A549 (cell line): ENCODE results near the gene NFKBIZ. TPM values are rescaled to one million over a fixed set of nuclear protein-coding genes. Genes with fewer than 3 reads are reported as not detected.
A peak's percentile ranks its signal among the peaks of the same experiment; 100 is the strongest.

Source experiments
- ATAC-seq, 2 experiments: fragments of 200-7000 bp in 1 of 2; fragments of >200 bp in 1 of 2; cut with Nextera tagmentation in 1 of 2; cut with Tn5 transposase in 1 of 2; 3 replicates each; pipeline versions ENCODE4 v1.8.0 to v1.9.1; 2018 to 2020; ENCODE audit warnings: mild to moderate bottlenecking in 1 of 2, moderate library complexity in 1 of 2
- CTCF ChIA-PET: fragments of 300-600 bp; sonication (Branson Sonifier 250); formaldehyde crosslinking; extraction: SDS; loops from one replicate; lab custom pipeline; 2021; ENCODE audit warnings: antibody characterized with exemption, inconsistent platforms; lab: Yijun Ruan, JAX
- POLR2A ChIA-PET: fragments of 350-600 bp; formaldehyde crosslinking; extraction: SDS; loops from one replicate; lab custom pipeline; 2021; ENCODE audit warnings: antibody characterized with exemption, inconsistent platforms; lab: Yijun Ruan, JAX
- DNase-seq, 2 experiments: peaks; one replicate each; pipeline versions ENCODE4 v3.0.0 to v3.0.0-alpha.2; 2011 to 2016; ENCODE audit warnings: low read depth in 1 of 2, low spot score in 1 of 2
- FAIRE-seq: peaks from 2 replicates; lab custom pipeline; 2011; peaks lifted over from hg19 to GRCh38; lab: Jason Lieb, UNC
- H3K27ac ChIP-seq, 2 experiments: fragments of >200 bp; sonication (Bioruptor Twin); formaldehyde crosslinking; 3 replicates each; pipeline ENCODE4 v1.5.1; 2016 to 2017
- H3K4me1 ChIP-seq: fragments of >200 bp; sonication (Bioruptor Twin); formaldehyde crosslinking; 3 replicates; pipeline ENCODE4 v1.6.1; 2016
- H3K4me2 ChIP-seq: fragments of >200 bp; sonication (Bioruptor Twin); formaldehyde crosslinking; 3 replicates; pipeline ENCODE4 v1.6.1; 2016
- H3K4me3 ChIP-seq: fragments of >200 bp; sonication (Bioruptor Twin); formaldehyde crosslinking; 3 replicates; pipeline ENCODE4 v1.5.1; 2016
- H3K9me3 ChIP-seq: fragments of >200 bp; sonication (Bioruptor Twin); formaldehyde crosslinking; 3 replicates; pipeline ENCODE4 v1.6.1; 2016
- BCL3 ChIP-seq: fragments of >200 bp; sonication (Bioruptor Twin); formaldehyde crosslinking; IDR thresholded peaks from 3 replicates; pipeline ENCODE4 v1.6.1; 2016
- CBX2 ChIP-seq: fragments of 200-600 bp; sonication (generic); IDR thresholded peaks from 2 replicates; pipeline ENCODE4 v1.6.1; 2016; ENCODE audit warnings: low read depth, mild to moderate bottlenecking, borderline replicate concordance
- CEBPB ChIP-seq, 2 experiments: fragments of >200 bp in 1 of 2; sonication (Bioruptor Twin) in 1 of 2; formaldehyde crosslinking in 1 of 2; IDR thresholded peaks; 2 replicates each; pipeline ENCODE4 v1.6.1; 2012 to 2016
- CTCF ChIP-seq: fragments of >200 bp; sonication (Bioruptor Twin); formaldehyde crosslinking; IDR thresholded peaks from 3 replicates; pipeline ENCODE4 v1.5.1; 2016
- EP300 ChIP-seq, 2 experiments: fragments of >200 bp; sonication (Bioruptor Twin); formaldehyde crosslinking; IDR thresholded peaks; 2 replicates in 1 of 2; 3 replicates in 1 of 2; pipeline ENCODE4 v1.6.1; 2016 to 2017
- FOXS1 ChIP-seq: fragments of 250-450 bp; sonication (Bioruptor Pico); IDR thresholded peaks from 2 replicates; pipeline ENCODE4 v1.5.0; 2020; ENCODE audit warnings: mild to moderate bottlenecking, moderate library complexity
- GATA3 ChIP-seq: IDR thresholded peaks from 2 replicates; pipeline ENCODE4 v1.6.1; 2012; ENCODE audit warnings: borderline replicate concordance
- HOXA7 ChIP-seq: fragments of 250-450 bp; sonication (Bioruptor Pico); IDR thresholded peaks from 2 replicates; pipeline ENCODE4 v1.5.0; 2020; ENCODE audit warnings: mild to moderate bottlenecking, moderate library complexity
- JUNB ChIP-seq: fragments of >200 bp; sonication (Bioruptor Twin); formaldehyde crosslinking; IDR thresholded peaks from 2 replicates; pipeline ENCODE4 v1.6.1; 2016
- KDM1A ChIP-seq: fragments of 200-600 bp; sonication (generic); IDR thresholded peaks from 2 replicates; pipeline ENCODE4 v1.6.1; 2016; ENCODE audit warnings: low read depth, mild to moderate bottlenecking
- KDM5A ChIP-seq: fragments of 200-600 bp; sonication (generic); IDR thresholded peaks from 2 replicates; pipeline ENCODE4 v1.6.1; 2016; ENCODE audit warnings: antibody characterized with exemption, mild to moderate bottlenecking
- MAZ ChIP-seq: fragments of 150-350 bp; IDR thresholded peaks from 2 replicates; pipeline ENCODE4 v1.6.1; 2014; ENCODE audit warnings: antibody characterized with exemption, low read depth, low read length, borderline replicate concordance
- MYC ChIP-seq: IDR thresholded peaks from 2 replicates; pipeline ENCODE4 v1.6.1; 2012; ENCODE audit warnings: mild to moderate bottlenecking, inconsistent platforms, low read length, improper control_type of control experiment, borderline replicate concordance
- NFE2L2 ChIP-seq: fragments of 150-350 bp; conservative IDR thresholded peaks from 2 replicates; pipeline ENCODE4 v1.6.1; 2014; ENCODE audit warnings: low read length
- NR3C1 ChIP-seq: fragments of >200 bp; sonication (Bioruptor Twin); formaldehyde crosslinking; IDR thresholded peaks from 3 replicates; pipeline ENCODE4 v1.6.1; 2017
- RAD21 ChIP-seq, 2 experiments: fragments of >200 bp in 1 of 2; sonication (Bioruptor Twin) in 1 of 2; formaldehyde crosslinking in 1 of 2; IDR thresholded peaks in 1 of 2; conservative IDR thresholded peaks in 1 of 2; 2 replicates in 1 of 2; 3 replicates in 1 of 2; pipeline ENCODE4 v1.6.1; 2012 to 2018; ENCODE audit warnings: inconsistent platforms in 1 of 2
- RNF2 ChIP-seq: fragments of 200-600 bp; sonication (generic); IDR thresholded peaks from 2 replicates; pipeline ENCODE4 v1.6.1; 2016; ENCODE audit warnings: low read depth, mild to moderate bottlenecking, antibody characterized with exemption, moderate library complexity, borderline replicate concordance
- SMC3 ChIP-seq: fragments of >200 bp; sonication (Bioruptor Twin); formaldehyde crosslinking; IDR thresholded peaks from 3 replicates; pipeline ENCODE4 v1.6.1; 2018; ENCODE audit warnings: inconsistent platforms
- TFCP2L1 ChIP-seq: fragments of 250-450 bp; sonication (Bioruptor Pico); IDR thresholded peaks from 2 replicates; pipeline ENCODE4 v1.5.0; 2021; ENCODE audit warnings: mild to moderate bottlenecking
- ZNF302 ChIP-seq: fragments of 250-450 bp; sonication (Bioruptor Pico); IDR thresholded peaks from 2 replicates; pipeline ENCODE4 v1.9.0; 2021; ENCODE audit warnings: inconsistent platforms, mild to moderate bottlenecking, moderate library complexity
- ZSCAN20 ChIP-seq: fragments of 250-450 bp; sonication (Bioruptor Pico); IDR thresholded peaks from 2 replicates; pipeline ENCODE4 v1.8.0; 2022; ENCODE audit warnings: mild to moderate bottlenecking, moderate library complexity
- WGBS: methylation state at CpG from one replicate; pipeline ENCODE4 v1.1.6; 2017; ENCODE audit errors: missing lambda C conversion rate; 5-methylcytosine and 5-hydroxymethylcytosine counted together
- polyA plus RNA-seq, 4 experiments: library from polyadenylated mRNA; depleted of rRNA in 3 of 4; stranded (reverse); fragments of >200 nt; fragmentation: RNase III in 1 of 4; extraction: RNeasy Plus Mini Kit Qiagen cat#74134 plus additional on column Dnase treatment in 1 of 4; gene quantifications; 2 replicates in 3 of 4; 3 replicates in 1 of 4; pipeline ENCODE4 v1.2.3, GENCODE V29; 2011 to 2017
- TF ChIP-seq, protein P1 (sequence below): IDR thresholded peaks from 2 replicates; pipeline ENCODE4 v1.6.1; 2012; ENCODE audit warnings: low read depth, borderline replicate concordance

The NFKBIZ gene
- polyA plus RNA-seq, 2 of the 4 experiments (the other 2 are of a cell fraction): 19.8 to 36.1 TPM

GRCh38 chr3:101806491-101806890, 42.8 kb upstream of the NFKBIZ start (continued):
- no peak for TF ChIP-seq GATA3

DNA sequence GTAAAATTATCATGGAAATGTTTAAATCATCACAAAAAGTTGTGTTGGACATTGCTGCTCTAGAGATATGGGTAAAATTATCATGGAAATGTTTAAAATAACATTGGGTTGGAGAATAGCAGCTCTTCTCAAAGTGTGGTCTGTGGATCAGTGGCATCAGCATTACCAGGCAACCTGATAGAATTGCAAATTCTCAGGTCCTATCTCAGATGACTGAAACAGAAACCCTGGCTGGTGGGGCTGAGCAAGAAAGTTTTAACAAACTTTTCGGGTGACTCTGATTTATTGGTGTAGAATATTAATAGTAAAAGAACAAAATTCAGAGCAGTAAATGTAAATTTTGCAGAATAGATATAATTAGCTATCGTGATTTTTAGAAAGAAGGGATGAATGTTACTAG, 41.4 kb upstream of the NFKBIZ start:
- Histone ChIP-seq H3K27ac (no peak overlapping the region), H3K4me1 (peaks cover 10% of the 10 kb centered on the region), H3K4me3 (no peak overlapping the region), H3K9me3 (no peaks in the 10 kb centered on the region), H3K4me2 (no peak overlapping the region)
- ChIA-PET CTCF (interaction anchor here (0.7 to 13.6 kb wide), 6 partner anchors 10 to 729 kb away, joined by 3 to 186 read pairs (median 5); no protein-coding TSS in a partner anchor), POLR2A (no interaction called here)
- no peak for DNase-seq
- 84% methylated on average over 2 of the region's 2 CpGs for WGBS
- ATAC-seq: no peak
- FAIRE-seq: no peak
- no peak for TF ChIP-seq ZSCAN20
- TF ChIP-seq MYC: no peak
- no peak for TF ChIP-seq NFE2L2
- TF ChIP-seq MAZ: no peak
- no peak for TF ChIP-seq FOXS1 (CRISPR knock-in tag)
- TF ChIP-seq JUNB: no peak
- TF ChIP-seq KDM1A: no peak
- no peak for TF ChIP-seq CEBPB (IDR thresholded peaks at IDR 0.05)
- no peak for TF ChIP-seq CBX2
- no peak for TF ChIP-seq SMC3
- TF ChIP-seq EP300 (IDR thresholded peaks at IDR 0.05): no peak
- no peak for TF ChIP-seq KDM5A

DNA sequence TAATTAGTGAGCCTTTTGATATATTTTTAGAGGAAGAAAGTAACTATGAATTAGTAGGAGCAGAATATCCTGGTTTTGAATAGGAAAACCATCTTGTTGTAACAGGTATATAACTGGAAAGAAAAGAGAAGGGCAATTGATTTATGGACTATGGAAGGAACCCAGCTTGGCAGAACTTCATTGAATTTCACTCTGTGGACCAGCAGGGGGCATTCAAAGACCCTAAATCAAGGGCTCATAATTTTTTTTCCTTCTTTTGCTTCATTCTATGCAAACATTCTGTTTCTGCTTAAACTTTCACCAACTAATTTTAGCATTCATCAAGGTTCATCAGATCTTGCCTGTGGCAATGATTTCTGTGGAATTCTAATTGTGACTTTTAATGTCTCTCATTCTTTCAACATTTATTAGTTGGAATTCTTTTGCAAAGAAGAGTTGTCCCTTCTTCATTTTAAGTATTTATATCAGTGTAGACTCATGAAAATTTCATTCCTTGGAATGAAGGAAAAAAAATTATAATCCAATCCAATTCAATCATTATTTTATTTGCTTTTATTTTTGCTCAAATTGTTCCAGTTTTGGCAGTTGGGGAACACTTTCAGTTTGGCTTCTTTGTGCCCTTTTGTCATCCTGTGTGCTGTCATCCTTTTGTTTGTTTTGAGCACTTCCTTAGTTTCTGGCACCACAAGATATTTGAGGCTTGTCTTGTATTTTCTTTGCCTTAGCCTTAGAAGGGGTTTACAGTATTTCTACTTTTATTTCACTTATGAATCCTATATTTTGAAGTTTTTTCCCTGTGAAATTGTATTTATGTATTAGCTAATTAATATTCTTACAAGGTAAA, 39.9 kb upstream of the NFKBIZ start:
- H3K9me3 ChIP-seq: no peaks in the 10 kb centered on the region
- peaks cover 23% of the 10 kb centered on the region for H3K4me1 ChIP-seq
- peak overlapping the region; percentile 29; the same call in 2 of the 3 replicates for H3K4me2 ChIP-seq
- ChIA-PET CTCF (interaction anchor here (0.6 to 13.6 kb wide), 12 partner anchors 9 to 727 kb away, joined by 3 to 186 read pairs (median 3); no protein-coding TSS in a partner anchor), POLR2A (interaction anchor here (1.6 kb wide), 1 partner anchor 41 kb away, joined by 4 read pairs; no protein-coding TSS in a partner anchor)
- ATAC-seq (peak; percentile 39 to 74; a peak in 3 of 6 replicates), DNase-seq (peak in 1 of 2 experiments; percentile 57), FAIRE-seq (peak; percentile 32)
- no peak overlapping the region for H3K4me3 ChIP-seq
- TF ChIP-seq RAD21 (conservative IDR thresholded peaks at IDR 0.05 in 1 of 2, IDR thresholded peaks at IDR 0.05 in 1 of 2): peak; percentile 76 to 84
- TF ChIP-seq SMC3: peak; percentile 68
- TF ChIP-seq HOXA7: no peak
- TF ChIP-seq TFCP2L1 (CRISPR knock-in tag): no peak
- peak; percentile 79 for TF ChIP-seq CTCF
- peak overlapping the region in 1 of 2 experiments; percentile 6; a peak in 1 of 6 replicates for H3K27ac ChIP-seq

- H3K9me3 ChIP-seq: no peaks in the 10 kb centered on the region
- POLR2A ChIA-PET: interaction anchor here (1.6 kb wide), 1 partner anchor 40 kb away, joined by 4 read pairs; no protein-coding TSS in a partner anchor
- FAIRE-seq (no peak), ATAC-seq (no peak), DNase-seq (no peak)
- H3K27ac ChIP-seq: peak overlapping the region in 1 of 2 experiments; percentile 6; a peak in 1 of 6 replicates
- H3K4me3 ChIP-seq: no peak overlapping the region
- peaks cover 29% of the 10 kb centered on the region for H3K4me1 ChIP-seq
- CTCF ChIA-PET: interaction anchor here (0.6 to 13.6 kb wide), 10 partner anchors 8 to 1147 kb away, joined by 3 to 186 read pairs (median 3); no protein-coding TSS in a partner anchor
- H3K4me2 ChIP-seq: peak overlapping the region; percentile 29; the same call in 1 of the 3 replicates
- no peak for TF ChIP-seq EP300 (IDR thresholded peaks at IDR 0.05)
- no peak for TF ChIP-seq JUNB
- TF ChIP-seq, protein P1, sequence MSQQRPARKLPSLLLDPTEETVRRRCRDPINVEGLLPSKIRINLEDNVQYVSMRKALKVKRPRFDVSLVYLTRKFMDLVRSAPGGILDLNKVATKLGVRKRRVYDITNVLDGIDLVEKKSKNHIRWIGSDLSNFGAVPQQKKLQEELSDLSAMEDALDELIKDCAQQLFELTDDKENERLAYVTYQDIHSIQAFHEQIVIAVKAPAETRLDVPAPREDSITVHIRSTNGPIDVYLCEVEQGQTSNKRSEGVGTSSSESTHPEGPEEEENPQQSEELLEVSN: no peak
- TF ChIP-seq NR3C1: no peak
- TF ChIP-seq BCL3: no peak
- no peak for TF ChIP-seq ZNF302
- TF ChIP-seq RNF2: no peak
These were observed 39.3 kb upstream of the NFKBIZ start for GRCh38 chr3:101810022-101810418.
